HG03520 (cell line): Measurements from ENCODE around the gene RER1.

Experiments
- ATAC-seq: cut with Tn5 transposase; IDR thresholded peaks from one replicate; pipeline ENCODE4 v1.9.1; 2021; ENCODE audit warnings: mild to moderate bottlenecking, moderate library complexity; ENCODE audit not compliant: unreplicated experiment

RER1 gene

GRCh38 chr1:2391041-2391930 lies at the start of gene RER1, which contains the start of gene MORN1:
TSS of gene RER1 (plus strand) at chr1:2391841. CDS start at chr1:2395791, 3,950 bp downstream.
TSS of gene MORN1 (minus strand) at chr1:2391554. CDS start at chr1:2391533, 21 bp downstream.
- ATAC-seq, result peak; percentile 90

- ATAC-seq, result no peak
Measured at GRCh38 chr1:2342384-2343022, 49.1 kb upstream of the RER1 start.

GRCh38 chr1:2343023-2343935 lies 48.4 kb upstream of the RER1 start:
- ATAC-seq, result no peak

GRCh38 chr1:2344121-2344681 lies 47.4 kb upstream of the RER1 start:
- no peak for ATAC-seq

GRCh38 chr1:2344744-2345296 lies 46.8 kb upstream of the RER1 start:
- no peak for ATAC-seq

- ATAC-seq, result no peak
Measured at GRCh38 chr1:2345297-2346075, 46.2 kb upstream of the RER1 start.

GRCh38 chr1:2346691-2347408 lies 44.8 kb upstream of the RER1 start:
- ATAC-seq, result no peak

- ATAC-seq, result no peak
Measured at GRCh38 chr1:2347409-2347785, 44.2 kb upstream of the RER1 start.

- no peak for ATAC-seq
Measured at GRCh38 chr1:2347896-2348295, 43.7 kb upstream of the RER1 start.

- no peak for ATAC-seq
Measured at GRCh38 chr1:2348346-2349325, 43.0 kb upstream of the RER1 start.

GRCh38 chr1:2349806-2350205 lies 41.8 kb upstream of the RER1 start:
- no peak for ATAC-seq

- no peak for ATAC-seq
Measured at GRCh38 chr1:2350501-2350900, 41.1 kb upstream of the RER1 start.

- ATAC-seq, result no peak
Measured at GRCh38 chr1:2350911-2351655, 40.6 kb upstream of the RER1 start.

- no peak for ATAC-seq
Measured at GRCh38 chr1:2351723-2352122, 39.9 kb upstream of the RER1 start.

- ATAC-seq, result no peak
Measured at GRCh38 chr1:2352341-2352896, 39.2 kb upstream of the RER1 start.

- no peak for ATAC-seq
Measured at GRCh38 chr1:2352897-2353550, 38.6 kb upstream of the RER1 start.
